ENCODE results near the gene SPATS2.
"Not testable (repeated sequence)": the region's sequence is repeated elsewhere in the genome, so short reads cannot be mapped to it uniquely, and the experiment has no call there.

The SPATS2 gene

DNA sequence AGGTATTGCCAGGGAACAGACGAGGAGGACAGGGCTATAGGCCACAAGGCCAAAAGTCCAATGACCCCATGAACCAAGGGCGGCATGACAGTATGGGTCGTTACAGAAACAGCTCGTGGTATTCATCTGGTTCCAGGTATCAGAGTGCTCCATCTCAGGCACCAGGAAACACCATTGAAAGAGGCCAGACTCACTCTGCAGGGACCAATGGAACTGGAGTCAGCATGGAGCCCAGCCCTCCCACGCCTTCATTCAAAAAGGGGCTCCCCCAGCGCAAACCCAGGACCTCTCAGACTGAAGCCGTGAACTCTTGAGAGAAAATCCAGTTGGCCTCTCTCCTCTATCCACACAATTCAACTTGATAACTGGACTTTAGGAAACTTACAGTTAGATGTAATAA, 158.7 kb downstream of the SPATS2 start:
- DNase-seq = no peak

DNA sequence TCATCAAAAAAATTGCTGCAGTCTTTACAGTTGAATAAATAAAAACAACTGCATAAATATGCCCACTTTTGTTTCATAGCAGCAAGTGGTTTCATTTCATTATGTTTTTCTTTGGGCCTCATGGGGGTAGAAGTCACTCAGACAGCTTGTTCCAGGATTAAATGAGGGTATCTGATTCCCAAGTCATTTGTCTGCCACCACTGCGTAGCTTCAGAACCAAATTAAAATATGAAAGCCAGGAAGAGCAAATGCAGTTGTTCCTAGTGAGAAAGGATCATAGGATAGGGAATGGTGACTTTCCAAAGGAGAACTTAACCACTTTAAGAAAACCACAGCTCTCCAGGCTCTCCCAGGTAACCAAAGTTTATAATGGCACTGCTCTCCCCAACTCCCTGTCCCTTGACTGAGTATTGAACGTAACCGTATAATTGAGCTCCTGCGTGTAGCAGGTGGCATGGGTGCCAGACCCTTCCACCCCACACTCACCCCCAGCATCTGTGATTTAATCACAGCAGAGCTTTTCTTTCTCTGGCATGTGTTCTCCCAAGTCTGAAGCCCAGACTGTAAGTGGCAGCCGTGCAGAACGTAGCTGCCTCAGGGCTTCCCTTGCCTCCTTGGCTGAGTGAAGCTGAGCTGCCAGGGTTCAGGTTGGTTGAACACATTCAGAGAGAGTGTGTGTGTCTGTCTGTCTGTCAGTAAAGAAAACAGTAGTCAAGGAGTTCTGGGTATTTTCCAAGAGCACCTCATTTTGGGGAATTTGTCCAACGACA, 160.3 kb downstream of the SPATS2 start:
- DNase-seq = no peak

DNA sequence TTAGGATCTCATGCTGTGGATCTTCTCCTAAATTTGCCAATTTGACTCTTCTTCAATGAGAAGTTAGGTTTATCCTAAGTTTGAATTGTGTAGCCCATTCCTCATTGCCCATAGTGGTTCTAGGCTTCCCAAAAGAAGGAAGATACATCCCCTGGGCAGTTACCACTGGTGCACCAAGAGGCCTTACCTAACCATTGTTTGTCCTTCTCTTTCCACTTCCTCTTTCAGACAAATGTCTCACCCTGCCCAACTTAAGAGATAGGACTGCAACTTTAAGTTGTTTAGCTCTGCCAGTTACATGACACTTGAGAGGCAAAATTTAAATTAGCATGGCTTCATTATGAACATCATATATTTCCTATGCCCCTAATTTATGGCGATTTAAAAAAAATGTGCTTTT, 162.2 kb downstream of the SPATS2 start:
- no peak for DNase-seq

DNA sequence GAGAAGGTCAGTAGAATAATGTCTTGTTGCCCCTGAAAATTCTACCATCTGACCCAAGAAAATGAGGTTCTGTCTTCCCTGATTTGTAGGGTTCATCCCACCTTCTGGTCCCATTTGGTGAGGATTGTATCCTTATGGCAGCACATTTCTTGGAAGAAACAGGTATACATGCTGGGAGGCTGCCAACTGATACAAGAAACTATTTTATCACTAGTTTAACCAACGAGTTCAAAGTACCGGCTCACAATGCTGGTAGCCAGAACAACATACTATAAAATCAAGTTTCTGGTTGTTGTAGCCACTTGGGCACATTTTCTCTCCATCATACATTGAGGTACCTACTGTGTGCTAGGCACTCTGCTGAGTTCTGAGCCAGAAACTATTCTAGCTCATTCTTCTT, 164.5 kb downstream of the SPATS2 start:
- DNase-seq = no peak

DNA sequence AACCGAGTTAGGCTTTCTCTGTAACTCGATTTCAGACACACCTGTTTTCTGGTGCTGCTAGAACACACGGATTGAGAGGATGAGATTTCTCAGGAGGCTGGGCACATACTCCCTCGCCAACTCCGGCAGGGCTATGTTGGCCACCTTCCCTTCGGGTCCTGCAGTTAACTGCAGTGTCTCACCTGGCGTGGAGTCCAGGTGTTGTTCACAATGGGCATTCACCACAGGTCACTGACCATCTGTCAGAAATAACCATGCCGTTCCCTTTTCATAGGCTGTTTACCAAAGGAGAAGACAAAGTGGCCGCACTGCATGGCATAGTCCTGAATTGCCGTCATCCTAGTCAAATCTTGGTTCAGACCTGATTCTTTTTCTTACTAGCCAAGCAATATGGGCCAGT, 166.1 kb downstream of the SPATS2 start:
- DNase-seq = no peak

DNA sequence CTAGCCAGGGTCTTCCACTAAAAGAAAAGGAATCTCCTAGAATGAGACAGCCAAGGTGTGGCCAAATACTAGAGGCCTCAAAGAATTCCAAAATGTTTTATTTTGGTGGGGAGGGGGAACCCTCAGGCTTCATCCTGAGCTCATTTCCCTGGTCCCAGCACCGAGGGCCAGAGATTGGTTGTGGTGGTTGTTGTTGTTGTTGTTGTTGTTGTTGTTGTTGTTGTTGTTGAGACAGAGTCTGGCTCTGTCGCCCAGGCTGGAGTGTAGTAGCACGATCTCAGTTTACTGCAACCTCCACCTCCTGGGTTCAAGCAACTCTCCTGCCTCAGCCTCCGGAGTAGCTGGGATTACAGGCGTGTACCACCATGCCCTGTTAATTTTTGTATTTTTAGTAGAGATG, 166.9 kb downstream of the SPATS2 start:
- DNase-seq = not testable (repeated sequence)

DNA sequence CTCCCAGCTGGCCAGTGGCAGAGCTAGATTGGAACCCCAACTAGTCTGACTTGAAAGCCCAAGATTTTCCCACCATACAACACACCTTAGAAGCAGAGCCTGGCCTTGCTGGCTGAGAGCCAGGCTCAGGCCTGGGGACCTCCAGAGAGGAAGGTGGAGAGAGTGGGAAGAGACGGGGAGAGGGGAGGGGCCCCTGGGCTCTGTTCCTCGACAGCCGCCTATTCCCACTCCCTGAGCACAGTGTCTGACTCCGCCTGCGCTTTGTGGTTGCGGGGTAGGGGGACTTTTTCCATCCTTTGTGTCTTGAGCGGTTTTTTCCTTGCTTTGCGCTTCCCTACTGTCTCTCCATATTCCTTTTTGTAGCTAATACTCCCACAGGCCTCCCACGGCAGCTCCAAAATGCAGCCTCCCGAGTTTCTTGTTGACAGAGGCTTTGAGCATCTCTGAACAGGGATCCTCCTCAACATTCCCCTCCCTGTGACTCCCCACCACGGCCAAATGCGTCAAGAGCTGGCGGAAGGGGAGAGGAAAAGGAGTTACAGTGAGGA, 167.5 kb downstream of the SPATS2 start:
- DNase-seq = no peak

DNA sequence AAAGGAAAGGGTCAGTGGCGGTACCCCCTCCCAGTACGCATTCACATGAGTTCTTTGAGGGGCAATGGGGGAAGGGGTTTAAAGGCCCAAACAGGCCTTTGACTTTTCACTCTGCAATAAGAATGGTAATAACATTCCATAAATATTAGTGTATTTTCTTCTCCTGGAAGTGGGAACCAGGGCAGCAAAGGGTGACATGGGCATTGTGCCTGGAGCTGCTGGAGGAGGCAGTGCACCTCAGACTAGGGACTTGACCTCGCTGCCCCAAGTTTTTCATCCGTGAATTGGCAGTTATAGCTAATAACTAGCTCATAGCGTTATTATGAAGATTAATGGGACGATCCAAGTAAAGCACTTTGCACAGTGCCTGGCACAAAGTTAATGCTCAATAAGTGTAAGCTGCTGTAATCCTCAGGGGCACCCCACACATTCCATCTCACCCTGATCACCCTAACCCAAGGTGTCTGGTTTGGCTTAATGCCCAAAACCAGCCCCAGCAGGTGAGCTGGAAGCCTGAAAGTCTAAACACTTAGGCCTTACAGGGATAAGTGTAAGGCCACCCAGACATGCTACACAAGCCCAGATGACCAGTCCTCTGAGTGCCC, 168.8 kb downstream of the SPATS2 start:
- DNase-seq = no peak

DNA sequence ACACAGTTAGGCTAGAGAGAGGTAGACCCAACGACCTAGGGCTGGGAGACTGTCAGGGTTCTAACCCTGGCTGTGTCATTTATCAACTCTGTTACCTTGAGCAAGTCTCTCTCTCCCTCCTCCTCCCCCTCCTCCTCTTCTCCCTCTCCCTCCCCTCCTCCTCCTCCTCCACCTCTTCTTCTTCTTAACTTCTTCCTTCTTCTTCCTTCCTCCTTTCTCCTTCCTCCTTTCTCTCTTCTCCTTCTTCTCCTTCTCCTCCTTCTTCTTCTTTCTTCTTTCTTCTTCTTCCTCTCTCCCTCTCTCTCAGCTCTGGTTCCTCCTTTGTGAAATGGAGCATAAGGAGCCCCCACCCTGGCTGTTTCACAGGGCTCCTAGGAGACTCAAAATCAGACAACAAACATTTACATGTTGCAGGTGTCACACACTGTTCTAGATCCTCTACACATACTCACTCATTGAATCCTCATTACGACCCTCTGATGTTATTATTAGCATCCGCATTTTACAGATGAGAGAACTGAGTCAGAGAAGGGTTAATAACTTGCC, 169.3 kb downstream of the SPATS2 start:
- DNase-seq = no peak

DNA sequence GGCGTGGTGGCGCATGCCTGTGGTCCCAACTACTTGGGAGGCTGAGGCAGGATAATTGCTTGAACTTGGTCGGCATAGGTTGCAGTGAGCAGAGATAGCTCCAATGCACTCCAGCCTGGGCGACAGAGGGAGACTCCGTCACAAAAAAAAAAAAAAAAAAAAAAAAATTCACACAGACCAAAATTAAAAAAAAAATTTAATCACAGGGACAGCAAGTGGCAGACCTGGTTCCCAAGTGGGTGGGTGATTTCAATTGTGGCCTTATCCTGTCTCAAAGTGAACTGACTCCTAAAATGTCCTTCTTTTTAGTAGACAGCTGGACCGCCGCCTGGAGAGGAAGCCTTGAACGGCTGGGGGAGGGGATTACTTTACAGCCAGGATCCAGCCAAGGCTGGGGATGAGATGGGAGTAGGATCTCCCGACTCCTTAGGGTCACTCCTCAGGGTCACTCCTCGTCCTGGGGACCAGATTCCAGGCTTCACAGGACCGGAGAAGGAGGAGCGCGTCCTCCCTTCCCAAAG, 170.0 kb downstream of the SPATS2 start:
- DNase-seq = no peak

DNA sequence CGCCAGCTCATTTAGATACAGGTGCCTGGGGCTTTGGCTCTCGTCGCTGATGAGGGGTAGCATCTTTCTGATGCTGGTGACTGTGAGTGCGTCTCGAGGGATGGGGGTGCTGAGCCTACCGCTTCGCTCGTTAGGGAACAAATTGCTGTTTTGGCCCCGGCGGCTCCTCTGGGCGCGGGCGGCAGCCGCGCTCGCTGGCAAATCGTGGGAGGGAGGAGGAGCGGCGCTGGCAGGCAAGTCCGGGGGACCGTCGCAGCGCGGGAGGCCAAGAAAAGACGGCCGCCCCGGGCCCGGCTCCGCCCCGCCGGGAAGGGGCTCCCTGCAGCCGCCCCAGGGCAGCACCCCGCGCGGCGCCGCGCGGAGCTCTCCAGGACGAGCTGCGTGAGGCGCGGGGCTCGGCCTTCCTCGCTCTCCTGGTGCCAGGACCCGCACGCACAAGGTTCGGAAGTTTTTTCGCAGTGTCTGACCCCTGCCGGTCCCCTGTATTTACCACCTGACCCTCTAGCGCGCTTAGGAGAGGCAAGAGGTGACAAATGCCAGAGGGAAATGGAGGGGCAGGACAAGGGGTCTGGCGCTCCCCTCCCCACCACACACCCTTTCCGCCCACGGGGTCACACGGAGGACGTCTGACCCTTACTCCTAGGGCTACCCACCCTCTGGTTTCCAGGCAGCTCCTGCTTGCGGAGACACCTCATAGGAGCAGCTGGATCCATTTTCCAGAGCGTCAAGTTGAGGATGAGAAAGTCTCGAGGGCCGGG, 170.7 kb downstream of the SPATS2 start:
- no peak for DNase-seq

DNA sequence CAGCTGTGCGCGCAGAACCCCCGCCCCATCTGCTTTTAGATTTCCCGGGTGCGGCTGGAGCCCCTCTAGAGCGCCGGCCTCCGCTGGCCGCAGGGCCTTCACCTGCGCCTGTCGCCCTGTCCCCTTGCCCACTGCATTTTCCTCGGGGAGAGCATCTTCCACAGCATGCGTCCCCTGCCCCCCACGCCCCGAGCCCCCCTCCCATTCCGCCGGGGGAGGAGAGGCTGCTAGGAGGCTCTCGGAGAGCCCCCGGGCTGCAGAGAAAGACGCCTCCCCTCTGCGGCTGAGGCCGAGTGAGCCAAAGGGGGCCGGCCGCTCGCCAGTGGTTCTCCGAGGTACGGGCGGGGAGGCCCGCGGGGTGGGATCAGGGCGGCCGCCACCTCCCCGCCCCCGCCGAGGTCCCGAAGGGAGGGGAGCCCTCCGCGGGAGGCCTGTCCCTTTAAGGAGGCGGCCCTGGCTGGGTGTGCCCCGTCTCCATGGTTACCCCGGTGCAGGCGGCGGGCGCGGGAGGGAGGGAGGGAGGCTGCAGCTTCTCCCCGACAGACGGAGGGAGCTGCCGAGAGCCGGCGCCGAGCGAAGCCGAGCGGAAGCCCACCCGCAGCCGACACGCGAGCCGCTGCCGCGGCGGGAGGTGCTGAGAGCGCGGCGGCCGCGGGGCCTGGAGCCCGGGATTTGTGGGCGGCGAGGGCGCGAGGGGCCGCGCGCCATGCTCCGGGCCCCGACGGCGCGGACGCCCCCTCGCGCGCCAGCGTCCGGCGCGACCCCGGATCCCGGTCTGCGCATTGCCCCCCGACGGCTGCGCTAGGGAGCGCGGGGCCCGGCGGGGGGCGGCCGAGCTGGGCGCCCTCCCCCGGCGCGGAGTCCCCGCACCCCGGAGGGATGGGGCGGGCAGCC, 171.5 kb downstream of the SPATS2 start, which contains the start of gene KCNH3:
KCNH3 (plus strand) TSS at position 521 of the 894 bp plus-strand sequence. CDS start 387 bp downstream, outside the sequence.
- DNase-seq = no peak

DNA sequence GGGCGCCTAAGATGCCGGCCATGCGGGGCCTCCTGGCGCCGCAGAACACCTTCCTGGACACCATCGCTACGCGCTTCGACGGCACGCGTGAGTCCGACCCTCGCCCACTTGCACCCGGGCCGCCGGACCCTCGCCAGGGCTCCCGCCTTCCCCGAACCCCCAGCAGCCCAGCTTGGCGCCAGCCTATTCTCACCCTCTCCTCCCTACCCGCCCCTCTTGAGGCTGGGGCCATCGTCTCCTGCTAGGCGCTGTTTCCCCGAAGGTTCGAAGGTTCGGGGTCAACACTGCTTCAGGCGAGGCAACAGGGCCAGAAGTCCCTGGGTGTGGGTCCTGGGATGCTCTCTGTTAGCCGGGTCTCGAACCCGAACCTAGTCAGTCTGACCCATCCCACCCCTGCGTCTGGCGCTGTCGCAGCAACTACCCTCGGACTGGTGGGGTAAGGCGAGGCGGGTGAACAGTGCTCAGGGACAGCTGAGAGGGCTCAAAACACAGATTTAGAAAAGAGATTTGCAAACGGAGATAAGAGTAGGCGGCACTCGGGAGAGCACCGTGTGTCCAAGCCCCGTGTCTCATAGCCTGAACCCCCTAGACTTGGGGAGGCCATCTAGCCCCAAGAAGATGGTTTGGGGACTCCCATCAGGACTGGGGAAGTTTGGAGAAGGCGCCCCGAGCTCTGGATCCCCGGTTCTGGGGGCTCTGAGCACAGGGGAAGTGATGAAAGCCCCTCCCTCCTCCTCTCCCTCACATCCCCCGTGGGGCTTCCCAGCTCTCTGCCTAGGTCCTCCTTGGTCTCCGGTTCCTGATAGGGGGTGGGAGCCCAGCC, 172.4 kb downstream of the SPATS2 start:
- DNase-seq = no peak

DNA sequence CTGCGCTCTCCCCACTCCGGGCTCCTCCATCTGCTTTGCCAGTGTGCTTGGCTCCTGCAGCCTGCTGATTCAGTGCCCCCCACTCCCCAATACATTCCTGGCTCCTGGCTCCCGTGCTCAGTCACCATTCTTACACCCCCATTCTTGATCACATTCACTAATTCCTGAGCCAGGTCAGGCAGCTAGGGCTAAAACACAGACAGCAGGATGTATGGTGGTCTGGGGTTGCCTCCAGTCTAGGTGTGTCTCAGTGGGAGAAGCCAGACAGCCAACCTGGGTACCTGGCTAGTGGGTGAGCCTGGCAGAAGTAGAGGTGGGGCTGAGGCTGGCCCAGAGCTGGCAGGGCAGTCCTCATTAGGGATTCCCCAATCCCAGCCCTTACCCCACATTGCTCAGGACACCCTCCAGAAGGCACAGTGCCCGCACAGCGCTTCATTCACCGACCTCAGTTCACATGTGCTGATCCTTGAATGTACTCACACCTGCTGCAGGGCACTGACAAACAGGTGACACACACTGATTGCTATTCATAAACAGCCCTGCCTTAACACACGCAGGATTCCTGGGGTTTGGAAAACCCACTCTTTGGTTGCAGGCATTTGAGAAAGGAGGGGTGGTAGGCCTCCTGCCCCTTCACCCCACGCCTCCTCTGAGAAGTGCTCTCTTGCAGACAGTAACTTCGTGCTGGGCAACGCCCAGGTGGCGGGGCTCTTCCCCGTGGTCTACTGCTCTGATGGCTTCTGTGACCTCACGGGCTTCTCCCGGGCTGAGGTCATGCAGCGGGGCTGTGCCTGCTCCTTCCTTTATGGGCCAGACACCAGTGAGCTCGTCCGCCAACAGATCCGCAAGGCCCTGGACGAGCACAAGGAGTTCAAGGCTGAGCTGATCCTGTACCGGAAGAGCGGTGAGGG, 173.2 kb downstream of the SPATS2 start:
- DNase-seq = no peak

DNA sequence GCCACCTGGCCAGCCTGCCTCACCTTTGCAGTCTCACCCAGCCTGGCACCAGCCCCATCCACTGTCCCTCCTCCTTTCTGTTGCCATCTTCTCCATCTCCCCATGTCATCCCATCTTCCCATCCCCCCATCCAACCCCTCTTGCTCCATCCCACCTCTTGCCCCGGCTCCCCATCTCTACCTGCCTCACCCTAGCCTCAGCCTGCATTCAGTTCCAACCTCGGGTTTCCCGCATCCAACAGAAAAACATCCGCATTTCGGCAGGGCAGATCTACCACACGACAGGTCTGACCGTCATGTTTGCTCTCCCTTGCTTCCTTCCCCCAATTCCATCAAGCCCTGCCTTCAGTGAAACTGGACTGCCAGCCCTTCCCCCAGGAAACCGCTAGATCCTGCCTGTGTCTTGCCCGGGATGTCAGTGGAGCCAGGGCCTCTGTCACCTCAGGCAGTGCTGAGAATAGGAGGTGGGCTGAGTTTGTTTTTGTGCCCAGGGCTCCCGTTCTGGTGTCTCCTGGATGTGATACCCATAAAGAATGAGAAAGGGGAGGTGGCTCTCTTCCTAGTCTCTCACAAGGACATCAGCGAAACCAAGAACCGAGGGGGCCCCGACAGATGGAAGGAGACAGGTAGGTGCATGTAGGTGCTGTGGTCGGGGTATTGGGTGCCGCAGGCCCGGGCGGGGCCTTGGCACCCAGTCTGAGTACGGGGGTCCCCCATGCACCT, 174.0 kb downstream of the SPATS2 start:
- DNase-seq = no peak

DNA sequence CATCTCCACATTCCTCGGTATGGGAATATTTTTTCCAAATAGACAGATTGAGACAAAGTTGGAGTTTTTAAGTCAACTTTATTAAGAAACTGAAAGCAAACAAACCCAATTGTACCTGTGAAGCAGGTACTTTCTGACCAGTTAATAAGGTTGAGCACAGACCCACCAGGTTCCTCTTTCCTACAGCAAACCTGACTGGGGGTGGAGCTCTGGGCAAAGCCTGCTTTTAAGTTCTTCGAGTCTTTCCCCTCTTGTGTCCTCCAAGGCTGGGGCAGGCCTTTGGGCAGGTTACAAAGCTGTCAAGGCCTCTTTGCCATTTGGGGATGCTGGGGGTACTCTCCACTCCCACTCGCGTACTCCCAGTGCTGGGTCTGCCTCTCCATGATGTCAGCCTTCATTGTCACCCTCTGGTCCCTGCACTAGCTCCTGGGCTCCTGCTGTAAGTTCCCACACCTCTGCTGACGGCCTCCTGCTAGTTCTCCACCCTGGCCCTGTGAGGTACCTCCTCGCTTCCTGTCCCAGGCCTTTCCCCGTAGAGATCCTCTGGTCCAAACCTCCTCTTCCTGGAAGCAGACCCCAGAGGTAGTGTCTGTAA, 174.7 kb downstream of the SPATS2 start:
- DNase-seq = no peak

DNA sequence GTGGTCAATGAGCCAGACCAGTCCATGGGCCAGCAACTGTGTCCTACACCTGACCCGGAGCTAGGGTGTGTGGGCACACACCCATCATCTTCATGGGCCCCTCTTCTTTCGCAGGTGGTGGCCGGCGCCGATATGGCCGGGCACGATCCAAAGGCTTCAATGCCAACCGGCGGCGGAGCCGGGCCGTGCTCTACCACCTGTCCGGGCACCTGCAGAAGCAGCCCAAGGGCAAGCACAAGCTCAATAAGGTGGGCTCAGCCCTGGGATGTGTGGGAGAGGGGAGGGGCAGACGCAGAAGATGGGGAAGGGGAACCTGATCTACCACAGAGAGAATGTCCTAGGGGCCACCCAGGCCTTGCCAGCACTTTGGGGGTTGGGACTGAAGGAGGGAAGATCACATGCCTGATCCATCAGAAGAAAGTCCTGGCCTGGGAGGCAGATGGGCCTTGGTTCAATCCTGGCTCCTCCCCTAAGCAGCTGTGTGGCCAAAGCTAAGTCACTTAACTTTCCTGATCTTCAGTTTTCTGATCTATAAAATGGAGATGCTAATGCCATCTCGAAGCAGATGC, 175.4 kb downstream of the SPATS2 start:
- no peak for DNase-seq

DNA sequence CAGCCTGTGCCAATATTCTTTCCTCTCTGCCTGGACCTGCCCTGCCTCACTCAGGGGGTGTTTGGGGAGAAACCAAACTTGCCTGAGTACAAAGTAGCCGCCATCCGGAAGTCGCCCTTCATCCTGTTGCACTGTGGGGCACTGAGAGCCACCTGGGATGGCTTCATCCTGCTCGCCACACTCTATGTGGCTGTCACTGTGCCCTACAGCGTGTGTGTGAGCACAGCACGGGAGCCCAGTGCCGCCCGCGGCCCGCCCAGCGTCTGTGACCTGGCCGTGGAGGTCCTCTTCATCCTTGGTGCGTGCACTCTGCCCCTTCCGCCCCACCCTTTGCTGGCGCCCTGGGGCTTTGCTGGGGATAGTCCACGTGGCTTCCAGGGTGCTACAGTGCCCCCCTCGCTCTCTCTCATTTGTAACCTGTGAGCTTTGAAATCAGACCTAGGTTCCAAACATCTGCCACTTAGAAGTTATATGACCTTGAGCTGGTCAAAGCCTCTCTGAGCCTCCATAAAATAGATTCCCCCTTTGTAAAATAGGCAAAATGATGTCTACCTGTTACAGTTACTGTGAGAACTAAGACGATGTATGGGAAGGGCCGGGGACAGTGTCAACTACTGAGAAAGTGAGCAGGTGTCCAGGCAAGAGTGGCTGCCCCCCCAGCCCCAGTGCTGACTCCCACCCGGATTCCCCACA, 176.1 kb downstream of the SPATS2 start:
- no peak for DNase-seq
